ENCODE measurements around the gene SPSB1. TPM values are rescaled to one million over a fixed set of nuclear protein-coding genes. Genes with fewer than 3 reads are reported as not detected.
A peak's percentile ranks its signal among the peaks of the same experiment; 100 is the strongest.

The SPSB1 gene
- total and polyA plus RNA-seq, 7 experiments from 2014 or later: 1.4 to 10.3 (median 1.9) TPM

DNA sequence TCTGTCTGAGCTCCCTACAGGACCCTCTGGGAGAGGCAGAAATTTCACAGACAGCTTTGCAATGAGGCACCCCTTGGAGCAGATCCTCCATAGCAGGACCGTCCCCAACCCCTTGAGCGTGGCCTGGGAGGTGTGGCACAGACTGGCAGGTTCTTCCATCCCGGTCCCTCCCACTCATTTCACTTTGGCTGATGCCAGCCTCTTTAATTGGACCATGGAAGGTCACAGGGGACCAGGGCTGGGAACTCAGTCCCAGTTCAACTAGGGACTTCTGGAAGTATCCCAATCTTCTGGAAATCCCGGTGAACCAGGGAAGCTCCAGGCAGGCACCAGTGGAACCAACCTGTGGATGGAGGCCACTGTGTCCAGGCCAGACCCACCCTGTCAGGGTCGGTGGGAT lies 83.7 kb downstream of the SPSB1 start:
- intact Hi-C loops (cut with micrococcal nuclease): loop anchor here in 1 of 2 donors (10.0 kb wide), 1 partner anchor 48 kb away; no protein-coding TSS in a partner anchor
- H3K9me3 Mint-ChIP-seq: no peaks in the 10 kb centered on the region
- H3K36me3 Mint-ChIP-seq: no peaks in the 10 kb centered on the region
- Histone ChIP-seq H3K27me3 (ENCODE audit: control insufficient read depth in 2 of 2, insufficient read depth in 2 of 2, low read length in 2 of 2) (no peaks in the 10 kb centered on the region), H3K27ac (ENCODE audit: low read depth, low read length) (no peak overlapping the region), H3K36me3 (ENCODE audit: control insufficient read depth in 2 of 3, insufficient read depth in 3 of 3, low read length in 3 of 3) (no peaks in the 10 kb centered on the region), H3K4me1 (ENCODE audit: control insufficient read depth in 2 of 2, insufficient read depth in 2 of 2, low read length in 2 of 2) (no peaks in the 10 kb centered on the region), H3K4me3 (ENCODE audit: low read length) (no peak overlapping the region), H3K9me3 (ENCODE audit: control insufficient read depth in 2 of 3, low read length in 3 of 3) (no peaks in the 10 kb centered on the region)
- peaks cover 0 to 12% (median 2%) of the 10 kb centered on the region in 7 donors for H3K4me1 Mint-ChIP-seq
- no peak for DNase-seq
- CTCF ChIA-PET: interaction anchor here (0.5 kb wide), 1 partner anchor 77 kb away, joined by 3 read pairs; no protein-coding TSS in a partner anchor
- POLR2A ChIA-PET: no interaction called here
- ATAC-seq: no peak
- H3K27me3 Mint-ChIP-seq: peaks cover 0 to 4% (median 0%) of the 10 kb centered on the region in 5 donors
- H3K4me3 Mint-ChIP-seq: no peak overlapping the region
- no peak overlapping the region for H3K27ac Mint-ChIP-seq

DNA sequence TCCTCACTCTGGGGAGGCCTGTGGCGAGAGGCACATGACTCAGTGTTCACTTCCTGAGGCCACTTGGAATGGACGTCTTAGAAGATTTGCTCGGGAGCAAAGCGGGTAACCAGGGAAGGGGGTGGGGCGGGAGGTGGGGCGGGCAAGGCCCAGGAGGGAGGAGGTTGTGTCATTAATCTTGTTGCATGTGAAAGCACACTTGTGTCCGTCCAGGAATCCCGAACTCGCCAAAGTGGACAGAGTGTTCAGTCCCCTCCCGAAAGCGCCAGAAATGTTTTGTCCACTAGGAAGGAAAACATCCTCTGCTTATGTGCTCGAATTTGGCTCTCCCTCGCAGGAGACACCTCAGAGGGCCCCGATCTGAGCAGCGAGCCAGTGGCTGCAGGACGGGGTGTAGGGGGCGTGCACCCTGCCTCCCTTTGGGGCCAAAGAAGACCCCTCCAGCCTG lies 84.2 kb downstream of the SPSB1 start:
- H3K27me3 Mint-ChIP-seq: peaks cover 0 to 4% (median 0%) of the 10 kb centered on the region in 5 donors
- DNase-seq (no peak), ATAC-seq (no peak)
- Histone ChIP-seq H3K27ac (ENCODE audit: low read depth, low read length) (no peak overlapping the region), H3K4me1 (ENCODE audit: control insufficient read depth in 2 of 2, insufficient read depth in 2 of 2, low read length in 2 of 2) (no peaks in the 10 kb centered on the region), H3K4me3 (ENCODE audit: low read length) (no peak overlapping the region), H3K36me3 (ENCODE audit: control insufficient read depth in 2 of 3, insufficient read depth in 3 of 3, low read length in 3 of 3) (no peaks in the 10 kb centered on the region), H3K27me3 (ENCODE audit: control insufficient read depth in 2 of 2, insufficient read depth in 2 of 2, low read length in 2 of 2) (no peaks in the 10 kb centered on the region), H3K9me3 (ENCODE audit: control insufficient read depth in 2 of 3, low read length in 3 of 3) (no peaks in the 10 kb centered on the region)
- CTCF ChIA-PET: no interaction called here
- intact Hi-C loops (cut with micrococcal nuclease): loop anchor here in 1 of 2 donors (10.0 kb wide), 1 partner anchor 48 kb away; no protein-coding TSS in a partner anchor
- no peak overlapping the region for H3K27ac Mint-ChIP-seq
- H3K4me3 Mint-ChIP-seq: no peak overlapping the region
- H3K9me3 Mint-ChIP-seq: no peaks in the 10 kb centered on the region
- H3K4me1 Mint-ChIP-seq: peaks cover 0 to 13% (median 2%) of the 10 kb centered on the region in 7 donors
- POLR2A ChIA-PET: no interaction called here
- H3K36me3 Mint-ChIP-seq: no peaks in the 10 kb centered on the region

DNA sequence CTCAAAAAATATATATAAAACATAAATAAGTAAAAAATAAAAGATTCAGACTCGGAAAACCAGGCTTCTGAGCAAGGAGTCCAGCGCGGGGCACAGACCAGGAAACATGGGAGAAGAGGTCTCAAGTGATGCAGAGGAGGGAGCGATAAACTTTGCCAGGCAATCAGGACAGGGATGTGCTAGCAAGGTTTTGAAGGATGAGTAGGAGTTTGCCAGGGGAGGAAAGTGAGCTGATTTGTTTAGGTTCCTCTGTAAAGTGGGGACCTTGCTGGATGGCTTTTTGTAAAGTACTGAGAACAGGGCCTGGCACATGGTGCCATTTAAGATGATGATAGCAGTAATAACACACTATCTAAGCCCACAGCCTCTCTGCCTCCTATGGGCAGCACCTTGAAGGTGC lies 86.1 kb downstream of the SPSB1 start:
- ChIA-PET CTCF (interaction anchor here (0.7 kb wide), 1 partner anchor 84 kb away, joined by 3 read pairs; no protein-coding TSS in a partner anchor), POLR2A (no interaction called here)
- Mint-ChIP-seq H3K4me3 (no peak overlapping the region), H3K36me3 (no peaks in the 10 kb centered on the region), H3K27me3 (peaks cover 0 to 4% (median 0%) of the 10 kb centered on the region in 5 donors), H3K4me1 (peaks cover 0 to 13% (median 0%) of the 10 kb centered on the region in 7 donors), H3K9me3 (no peaks in the 10 kb centered on the region), H3K27ac (no peak overlapping the region)
- ATAC-seq (no peak), DNase-seq (no peak)
- intact Hi-C loops (cut with micrococcal nuclease): loop anchor here in 1 of 2 donors (10.0 kb wide), 1 partner anchor 46 kb away; no protein-coding TSS in a partner anchor
- no peaks in the 10 kb centered on the region for H3K4me1 ChIP-seq (ENCODE audit: control insufficient read depth in 2 of 2, insufficient read depth in 2 of 2, low read length in 2 of 2)
- no peaks in the 10 kb centered on the region for H3K9me3 ChIP-seq (ENCODE audit: control insufficient read depth in 2 of 3, low read length in 3 of 3)
- no peaks in the 10 kb centered on the region for H3K27me3 ChIP-seq (ENCODE audit: control insufficient read depth in 2 of 2, insufficient read depth in 2 of 2, low read length in 2 of 2)
- H3K27ac ChIP-seq (ENCODE audit: low read depth, low read length): no peak overlapping the region
- no peaks in the 10 kb centered on the region for H3K36me3 ChIP-seq (ENCODE audit: control insufficient read depth in 2 of 3, insufficient read depth in 3 of 3, low read length in 3 of 3)
- no peak overlapping the region for H3K4me3 ChIP-seq (ENCODE audit: low read length)

DNA sequence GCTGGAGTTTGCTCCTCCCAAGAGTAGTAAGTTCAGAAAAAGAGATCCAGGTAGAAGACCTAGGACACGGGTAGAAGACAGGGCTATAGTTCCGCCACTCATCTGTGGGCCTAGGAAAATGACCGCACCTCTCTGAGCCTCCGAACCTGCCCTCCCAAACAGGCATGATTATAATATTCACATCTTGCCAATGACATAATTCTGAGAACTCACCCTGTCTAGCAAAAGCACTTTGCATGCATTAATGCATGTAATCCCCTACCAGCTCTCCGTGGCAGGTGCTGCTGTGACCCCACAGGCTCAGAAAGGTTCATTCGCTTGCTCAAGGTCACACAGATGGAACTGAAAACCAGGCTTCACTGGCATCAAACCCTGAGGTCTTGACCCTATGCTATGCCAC lies 88.0 kb downstream of the SPSB1 start:
- H3K27me3 Mint-ChIP-seq: peaks cover 0 to 7% (median 0%) of the 10 kb centered on the region in 5 donors
- no peaks in the 10 kb centered on the region for H3K9me3 Mint-ChIP-seq
- H3K27me3 ChIP-seq (ENCODE audit: control insufficient read depth in 2 of 2, insufficient read depth in 2 of 2, low read length in 2 of 2): no peaks in the 10 kb centered on the region
- no peaks in the 10 kb centered on the region for H3K36me3 ChIP-seq (ENCODE audit: control insufficient read depth in 2 of 3, insufficient read depth in 3 of 3, low read length in 3 of 3)
- ATAC-seq (no peak), DNase-seq (no peak)
- ChIA-PET CTCF (no interaction called here), POLR2A (no interaction called here)
- no peak overlapping the region for H3K4me3 Mint-ChIP-seq
- no peaks in the 10 kb centered on the region for H3K4me1 ChIP-seq (ENCODE audit: control insufficient read depth in 2 of 2, insufficient read depth in 2 of 2, low read length in 2 of 2)
- H3K27ac ChIP-seq (ENCODE audit: low read depth, low read length): no peak overlapping the region
- H3K4me1 Mint-ChIP-seq: peaks cover 0 to 13% (median 0%) of the 10 kb centered on the region in 7 donors
- H3K4me3 ChIP-seq (ENCODE audit: low read length): no peak overlapping the region
- no peaks in the 10 kb centered on the region for H3K9me3 ChIP-seq (ENCODE audit: control insufficient read depth in 2 of 3, low read length in 3 of 3)
- intact Hi-C loops (cut with micrococcal nuclease): no loop called here
- H3K27ac Mint-ChIP-seq: no peak overlapping the region
- H3K36me3 Mint-ChIP-seq: no peaks in the 10 kb centered on the region

DNA sequence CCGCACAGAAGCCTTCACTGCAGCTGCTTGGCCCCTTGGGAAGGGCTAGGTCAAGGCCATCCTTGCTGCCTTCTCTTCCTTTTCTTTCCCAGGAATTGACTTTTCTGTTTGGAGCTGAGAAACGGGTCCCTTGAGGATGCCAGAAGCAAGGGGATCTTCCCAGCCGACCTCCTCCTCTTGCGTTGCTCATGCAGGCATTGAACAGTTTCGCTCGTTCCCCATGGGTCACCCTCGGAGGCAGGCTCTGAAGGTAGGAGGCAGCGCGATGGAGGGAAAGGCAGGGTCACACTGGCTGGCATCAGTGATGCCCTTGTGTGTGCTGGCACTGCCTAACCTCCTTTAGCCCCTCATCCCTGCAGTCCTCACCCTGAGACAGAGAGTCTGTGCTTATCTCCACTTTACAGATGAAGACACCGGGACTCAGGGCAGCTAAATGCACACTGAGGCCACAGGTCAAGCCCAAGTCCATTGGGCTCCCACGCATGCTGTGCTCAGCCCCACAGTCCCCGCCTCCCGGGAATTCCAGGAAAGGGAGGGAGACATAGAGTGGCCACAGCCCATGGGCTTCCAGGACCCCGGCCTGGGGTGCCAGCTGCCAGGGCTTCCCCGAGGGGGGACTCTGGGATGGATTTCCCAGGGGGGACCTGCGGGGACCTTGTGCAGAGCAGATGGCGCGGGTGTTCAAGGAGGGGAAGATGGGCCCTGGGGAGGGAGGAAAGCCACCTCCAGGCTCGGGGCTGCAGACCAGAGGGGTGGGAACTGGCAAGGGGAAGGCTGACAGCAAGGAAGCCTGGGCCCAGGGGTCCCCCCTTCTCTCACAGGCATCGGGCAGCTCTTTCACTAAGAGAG lies 90.2 kb downstream of the SPSB1 start:
- Mint-ChIP-seq H3K4me3 (no peak overlapping the region), H3K27ac (no peak overlapping the region), H3K4me1 (peaks cover 0 to 13% (median 0%) of the 10 kb centered on the region in 7 donors), H3K27me3 (peaks cover 0 to 9% (median 4%) of the 10 kb centered on the region in 5 donors), H3K36me3 (no peaks in the 10 kb centered on the region), H3K9me3 (no peaks in the 10 kb centered on the region)
- H3K27ac ChIP-seq (ENCODE audit: low read depth, low read length): no peak overlapping the region
- intact Hi-C loops (cut with micrococcal nuclease): no loop called here
- ATAC-seq (no peak), DNase-seq (no peak)
- no peaks in the 10 kb centered on the region for H3K9me3 ChIP-seq (ENCODE audit: control insufficient read depth in 2 of 3, low read length in 3 of 3)
- H3K36me3 ChIP-seq (ENCODE audit: control insufficient read depth in 2 of 3, insufficient read depth in 3 of 3, low read length in 3 of 3): no peaks in the 10 kb centered on the region
- no peaks in the 10 kb centered on the region for H3K27me3 ChIP-seq (ENCODE audit: control insufficient read depth in 2 of 2, insufficient read depth in 2 of 2, low read length in 2 of 2)
- H3K4me3 ChIP-seq (ENCODE audit: low read length): no peak overlapping the region
- ChIA-PET CTCF (no interaction called here), POLR2A (no interaction called here)
- H3K4me1 ChIP-seq (ENCODE audit: control insufficient read depth in 2 of 2, insufficient read depth in 2 of 2, low read length in 2 of 2): no peaks in the 10 kb centered on the region

DNA sequence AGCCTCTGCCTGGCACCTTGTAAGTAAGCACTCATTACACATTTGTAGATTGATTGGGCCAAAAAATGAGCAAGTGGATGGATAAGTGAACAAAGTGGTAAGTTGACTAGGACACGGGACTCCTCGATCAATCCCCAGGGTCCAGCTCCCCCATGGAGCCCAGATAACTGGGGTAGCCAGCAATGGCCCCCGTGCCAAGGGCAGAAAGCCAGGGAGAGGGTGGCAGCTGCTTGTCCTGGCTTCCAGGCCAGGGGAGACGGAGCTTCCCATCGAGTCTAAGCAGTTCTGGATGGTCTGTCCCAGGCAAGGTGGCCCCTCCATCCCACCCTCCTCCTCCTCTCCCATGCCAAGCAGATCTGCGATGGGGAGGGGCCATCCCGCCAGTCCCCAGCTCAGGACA lies 91.4 kb downstream of the SPSB1 start:
- H3K27ac ChIP-seq (ENCODE audit: low read depth, low read length): no peak overlapping the region
- H3K36me3 ChIP-seq (ENCODE audit: control insufficient read depth in 2 of 3, insufficient read depth in 3 of 3, low read length in 3 of 3): no peaks in the 10 kb centered on the region
- ATAC-seq: no peak
- DNase-seq: no peak
- H3K4me3 Mint-ChIP-seq: no peak overlapping the region
- intact Hi-C loops (cut with micrococcal nuclease): no loop called here
- no peak overlapping the region for H3K4me3 ChIP-seq (ENCODE audit: low read length)
- H3K9me3 ChIP-seq (ENCODE audit: control insufficient read depth in 2 of 3, low read length in 3 of 3): no peaks in the 10 kb centered on the region
- H3K36me3 Mint-ChIP-seq: no peaks in the 10 kb centered on the region
- no peaks in the 10 kb centered on the region for H3K4me1 ChIP-seq (ENCODE audit: control insufficient read depth in 2 of 2, insufficient read depth in 2 of 2, low read length in 2 of 2)
- peak overlapping the region in 1 of 9 donors; percentile 4 for H3K27ac Mint-ChIP-seq
- H3K4me1 Mint-ChIP-seq: peaks cover 0 to 13% (median 0%) of the 10 kb centered on the region in 7 donors
- ChIA-PET POLR2A (no interaction called here), CTCF (interaction anchor here (0.5 kb wide), 1 partner anchor 205 kb away, joined by 3 read pairs; no protein-coding TSS in a partner anchor)
- H3K9me3 Mint-ChIP-seq: no peaks in the 10 kb centered on the region
- H3K27me3 Mint-ChIP-seq: peaks cover 0 to 9% (median 4%) of the 10 kb centered on the region in 5 donors
- no peaks in the 10 kb centered on the region for H3K27me3 ChIP-seq (ENCODE audit: control insufficient read depth in 2 of 2, insufficient read depth in 2 of 2, low read length in 2 of 2)
